Umbilical cord (tissue), 2 donors: ENCODE data around the gene BCOR. TPM values are rescaled to one million over a fixed set of nuclear protein-coding genes. Genes with fewer than 3 reads are reported as not detected.

Experiments used
- DNase-seq: peaks from one replicate; pipeline ENCODE4 v3.0.0-alpha.2; 2015; ENCODE audit warnings: low spot score
- total RNA-seq: library from RNA; depleted of rRNA; stranded (reverse); fragments of >200 nt; gene quantifications from one replicate; pipeline ENCODE4 v1.2.3, GENCODE V29; 2014; ENCODE audit warnings: low replicate concordance; ENCODE audit not compliant: insufficient read depth

The BCOR gene
- total RNA-seq, 1 donor from 2014 or later: 16.1 TPM

GRCh38 chrX:40098264-40099054 is 701 bp upstream of the BCOR start:
- peak; percentile 45 for DNase-seq

GRCh38 chrX:40097141-40097503 is 636 bp downstream of the BCOR start:
- no peak for DNase-seq

- peak; percentile 40 for DNase-seq
These were observed 1.2 kb downstream of the BCOR start for GRCh38 chrX:40096395-40097091.

- peak; percentile 28 for DNase-seq
These were observed 2.0 kb downstream of the BCOR start for GRCh38 chrX:40095583-40096394.

GRCh38 chrX:40094900-40095582 is 2.7 kb downstream of the BCOR start:
- DNase-seq: no peak

GRCh38 chrX:40094041-40094899 is 3.5 kb downstream of the BCOR start:
- DNase-seq: peak; percentile 76

GRCh38 chrX:40093586-40093985 is 4.2 kb downstream of the BCOR start:
- DNase-seq: no peak

- DNase-seq: no peak
These were observed 4.8 kb downstream of the BCOR start for GRCh38 chrX:40092808-40093435.

- DNase-seq: no peak
These were observed 5.9 kb downstream of the BCOR start for GRCh38 chrX:40091691-40092421.

- DNase-seq: no peak
These were observed 6.8 kb downstream of the BCOR start for GRCh38 chrX:40090961-40091360.

- no peak for DNase-seq
These were observed 7.5 kb downstream of the BCOR start for GRCh38 chrX:40090050-40090804.

- no peak for DNase-seq
These were observed 8.8 kb downstream of the BCOR start for GRCh38 chrX:40088803-40089540.

GRCh38 chrX:40088299-40088625 is 9.5 kb downstream of the BCOR start:
- no peak for DNase-seq

- no peak for DNase-seq
These were observed 10.1 kb downstream of the BCOR start for GRCh38 chrX:40087425-40088298.

GRCh38 chrX:40086569-40087335 is 11.0 kb downstream of the BCOR start:
- DNase-seq: no peak

- DNase-seq: no peak
These were observed 12.0 kb downstream of the BCOR start for GRCh38 chrX:40085714-40086113.
